Neural cell (in vitro differentiated cells): ENCODE data around the gene RAB5B. TPM values are rescaled to one million over a fixed set of nuclear protein-coding genes. Genes with fewer than 3 reads are reported as not detected.

ENCODE experiments used
- H2AFZ ChIP-seq: fragments of 200-600, 300-800 bp; sonication (generic), shearing (Covaris generic); 2 replicates; pipeline ENCODE4 v1.6.0; 2014; ENCODE audit warnings: low read depth, mild to moderate bottlenecking, antibody characterized with exemption, low read length, moderate library complexity
- H3F3A ChIP-seq: fragments of 200-600 bp; shearing (Covaris generic); 2 replicates; pipeline ENCODE4 v1.6.1; 2016; ENCODE audit warnings: mild to moderate bottlenecking, moderate library complexity, mixed read lengths, antibody characterized with exemption, low read length; ENCODE audit not compliant: insufficient read depth, poor library complexity, severe bottlenecking
- H3K27ac ChIP-seq: fragments of 200-600, 300-800 bp; sonication (generic), shearing (Covaris generic); 2 replicates; pipeline ENCODE4 v1.5.1; 2014; ENCODE audit warnings: mild to moderate bottlenecking, low read length, moderate library complexity
- H3K27me3 ChIP-seq: fragments of 300-800, 200-600 bp; sonication (generic), shearing (Covaris generic); 2 replicates; pipeline ENCODE4 v1.6.0; 2014; ENCODE audit warnings: mild to moderate bottlenecking, low read depth, low read length, moderate library complexity; ENCODE audit not compliant: insufficient read depth
- H3K36me3 ChIP-seq: fragments of 300-800, 200-600 bp; sonication (generic), shearing (Covaris generic); 2 replicates; pipeline ENCODE4 v1.5.1; 2014; ENCODE audit warnings: mild to moderate bottlenecking, antibody characterized with exemption, low read length, moderate library complexity; ENCODE audit not compliant: insufficient read depth
- H3K4me2 ChIP-seq: fragments of 300-800, 200-600 bp; sonication (generic), shearing (Covaris generic); 2 replicates; pipeline ENCODE4 v1.6.0; 2014; ENCODE audit warnings: mild to moderate bottlenecking, low read length
- H3K4me3 ChIP-seq: fragments of 300-800, 200-600 bp; sonication (generic), shearing (Covaris generic); 2 replicates; pipeline ENCODE4 v1.5.1; 2014; ENCODE audit warnings: mild to moderate bottlenecking, low read length, moderate library complexity
- H3K79me2 ChIP-seq: fragments of 200-600 bp; shearing (Covaris generic); replicated peaks from 2 replicates; pipeline ENCODE4 v1.6.0; 2014; ENCODE audit warnings: mild to moderate bottlenecking, low read length, moderate library complexity; ENCODE audit not compliant: insufficient read depth
- H3K9ac ChIP-seq: fragments of 300-800, 200-600 bp; sonication (generic), shearing (Covaris generic); 2 replicates; pipeline ENCODE4 v1.6.1; 2016; ENCODE audit warnings: mild to moderate bottlenecking, low read length, mixed read lengths
- H3K9me2 ChIP-seq: fragments of 200-600 bp; shearing (Covaris generic); 2 replicates; pipeline ENCODE4 v1.6.1; 2016; ENCODE audit warnings: mild to moderate bottlenecking, low read length, mixed read lengths; ENCODE audit not compliant: insufficient read depth
- H3K9me3 ChIP-seq: fragments of 200-600, 300-800 bp; sonication (generic), shearing (Covaris generic); 2 replicates; pipeline ENCODE4 v1.6.1; 2016; ENCODE audit warnings: mild to moderate bottlenecking, mixed run types, low read length, moderate library complexity, mixed read lengths
- H4K20me1 ChIP-seq: fragments of 200-600 bp; shearing (Covaris generic); 2 replicates; pipeline ENCODE4 v1.6.1; 2016; ENCODE audit warnings: mild to moderate bottlenecking, mixed run types; ENCODE audit not compliant: insufficient read depth
- EP300 ChIP-seq: fragments of 450-650 bp; conservative IDR thresholded peaks from 2 replicates; pipeline ENCODE4 v1.6.1; 2014; ENCODE audit warnings: antibody characterized with exemption, mild to moderate bottlenecking, moderate library complexity; ENCODE audit not compliant: poor library complexity, severe bottlenecking
- EZH2 ChIP-seq: fragments of 200-600, 300-800 bp; shearing (Covaris generic), sonication (generic); IDR thresholded peaks from 2 replicates; pipeline ENCODE4 v1.6.1; 2014; ENCODE audit warnings: antibody characterized with exemption, low read length, borderline replicate concordance, mild to moderate bottlenecking; ENCODE audit not compliant: insufficient read depth, poor library complexity, severe bottlenecking
- MXI1 ChIP-seq: fragments of 450-650 bp; conservative IDR thresholded peaks from 2 replicates; pipeline ENCODE4 v1.6.1; 2014; ENCODE audit warnings: antibody characterized with exemption, mild to moderate bottlenecking; ENCODE audit not compliant: poor library complexity, severe bottlenecking
- POLR2AphosphoS5 ChIP-seq: IDR thresholded peaks from 2 replicates; pipeline ENCODE4 v1.6.1; 2012
- RAD21 ChIP-seq: fragments of 450-650 bp; conservative IDR thresholded peaks from 2 replicates; pipeline ENCODE4 v1.6.1; 2014; ENCODE audit warnings: antibody characterized with exemption, mild to moderate bottlenecking, moderate library complexity
- REST ChIP-seq: IDR thresholded peaks from 2 replicates; pipeline ENCODE4 v1.6.1; 2012; ENCODE audit warnings: borderline replicate concordance
- SMC3 ChIP-seq: fragments of 450-650 bp; conservative IDR thresholded peaks from 2 replicates; pipeline ENCODE4 v1.6.1; 2014; ENCODE audit warnings: antibody characterized with exemption, mild to moderate bottlenecking, moderate library complexity; ENCODE audit not compliant: poor library complexity
- TAF1 ChIP-seq: IDR thresholded peaks from 2 replicates; pipeline ENCODE4 v1.6.1; 2012; ENCODE audit warnings: low read depth
- polyA plus RNA-seq: library from polyadenylated mRNA; depleted of rRNA; stranded (reverse); fragments of >200 nt; gene quantifications from 2 replicates; pipeline ENCODE4 v1.2.3, GENCODE V29; 2014
- TF ChIP-seq, protein P1 (sequence below): fragments of 450-650 bp; IDR thresholded peaks from 2 replicates; pipeline ENCODE4 v1.5.1; 2014; ENCODE audit warnings: antibody characterized with exemption, mild to moderate bottlenecking, moderate library complexity; ENCODE audit not compliant: poor library complexity, severe bottlenecking

RAB5B gene
- polyA plus RNA-seq, 1 donor from 2014 or later = 39.6 TPM

DNA sequence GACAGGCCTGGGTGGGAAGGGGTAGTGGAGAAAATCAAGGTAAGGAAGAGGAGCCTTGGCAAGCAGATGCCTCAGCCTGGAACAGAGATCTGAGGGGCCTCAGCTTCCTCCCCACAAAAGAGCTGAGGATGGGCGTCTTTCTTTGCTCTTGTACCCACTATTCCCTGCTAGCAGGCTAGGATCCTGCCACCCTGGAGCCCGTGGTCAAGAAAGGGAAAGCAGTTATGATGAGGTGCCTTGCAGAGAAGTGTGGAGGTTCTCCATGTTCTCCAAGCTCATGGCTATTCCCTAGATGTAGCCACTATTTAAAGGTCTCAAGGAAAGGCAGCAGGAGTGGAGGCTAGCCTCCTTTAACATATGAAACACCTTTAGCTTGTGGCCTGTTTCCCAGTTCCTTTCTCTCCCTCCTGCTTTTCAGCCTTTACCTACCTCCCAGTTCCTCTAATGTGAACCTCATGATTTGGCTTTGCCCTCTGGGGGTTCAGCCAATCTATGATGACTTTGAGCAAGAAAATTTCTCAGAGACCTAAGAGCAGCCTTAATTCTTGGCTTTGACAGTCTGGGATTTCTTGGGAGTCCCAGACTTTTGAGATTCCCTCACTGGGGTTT, 48.1 kb downstream of the RAB5B start:
- Histone ChIP-seq H3K27ac (peak overlapping the region; percentile 99), H3K79me2 (peaks cover 35% of the 10 kb centered on the region), H3K36me3 (no peaks in the 10 kb centered on the region), H3K9ac (peak overlapping the region; percentile 97), H2AFZ (peak overlapping the region; percentile 62), H3F3A (no peaks in the 10 kb centered on the region), H3K9me3 (no peaks in the 10 kb centered on the region), H3K4me3 (peak overlapping the region; percentile 80), H3K4me2 (peak overlapping the region; percentile 98), H3K27me3 (no peaks in the 10 kb centered on the region), H3K9me2 (no peaks in the 10 kb centered on the region), H4K20me1 (no peaks in the 10 kb centered on the region)
- TF ChIP-seq POLR2AphosphoS5 = no peak
- TF ChIP-seq EP300 = no peak
- TF ChIP-seq TAF1 = no peak

DNA sequence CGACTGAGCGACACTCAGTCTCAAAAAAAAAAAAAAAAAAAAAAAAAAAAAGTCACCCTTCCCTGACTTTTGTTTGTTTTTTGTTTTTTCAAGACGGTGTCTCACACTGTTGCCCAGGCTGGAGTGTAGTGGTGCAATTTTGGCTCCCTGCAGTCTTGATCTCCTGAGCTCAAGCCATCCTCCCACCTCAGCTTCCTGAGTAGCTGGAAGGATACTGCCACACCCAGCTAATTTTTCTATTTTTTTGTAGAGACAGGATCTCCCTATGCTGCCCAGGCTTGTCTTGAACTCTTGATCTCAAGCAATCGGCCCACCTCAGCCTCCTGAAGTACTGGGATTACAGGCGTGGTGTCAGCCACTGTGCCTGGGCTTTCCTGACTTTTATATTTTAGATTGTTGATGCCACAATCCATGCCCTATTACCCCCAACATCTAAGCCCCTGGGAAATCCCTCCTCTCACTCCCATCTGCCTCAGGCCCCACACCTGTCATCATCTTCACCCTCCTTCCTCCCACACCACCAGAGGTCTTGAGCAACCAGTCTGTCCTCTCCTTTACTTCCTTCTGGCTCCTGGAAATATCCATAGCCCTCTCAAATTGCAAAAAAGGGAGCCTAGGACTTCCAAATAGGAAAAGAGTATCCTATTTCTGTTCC, 54.8 kb downstream of the RAB5B start:
- H3K9me3 ChIP-seq = no peaks in the 10 kb centered on the region
- H3F3A ChIP-seq = no peaks in the 10 kb centered on the region
- H3K4me2 ChIP-seq = no peak overlapping the region
- no peak overlapping the region for H3K27ac ChIP-seq
- no peaks in the 10 kb centered on the region for H4K20me1 ChIP-seq
- H2AFZ ChIP-seq = no peak overlapping the region
- H3K9me2 ChIP-seq = no peaks in the 10 kb centered on the region
- H3K9ac ChIP-seq = no peak overlapping the region
- peaks cover 16% of the 10 kb centered on the region for H3K79me2 ChIP-seq
- TF ChIP-seq REST = no peak
- no peak for TF ChIP-seq EZH2
- no peak for TF ChIP-seq MXI1
- no peak for TF ChIP-seq POLR2AphosphoS5
- no peak for TF ChIP-seq EP300
- TF ChIP-seq TAF1 = no peak
- no peak for TF ChIP-seq RAD21
- TF ChIP-seq, protein P1, sequence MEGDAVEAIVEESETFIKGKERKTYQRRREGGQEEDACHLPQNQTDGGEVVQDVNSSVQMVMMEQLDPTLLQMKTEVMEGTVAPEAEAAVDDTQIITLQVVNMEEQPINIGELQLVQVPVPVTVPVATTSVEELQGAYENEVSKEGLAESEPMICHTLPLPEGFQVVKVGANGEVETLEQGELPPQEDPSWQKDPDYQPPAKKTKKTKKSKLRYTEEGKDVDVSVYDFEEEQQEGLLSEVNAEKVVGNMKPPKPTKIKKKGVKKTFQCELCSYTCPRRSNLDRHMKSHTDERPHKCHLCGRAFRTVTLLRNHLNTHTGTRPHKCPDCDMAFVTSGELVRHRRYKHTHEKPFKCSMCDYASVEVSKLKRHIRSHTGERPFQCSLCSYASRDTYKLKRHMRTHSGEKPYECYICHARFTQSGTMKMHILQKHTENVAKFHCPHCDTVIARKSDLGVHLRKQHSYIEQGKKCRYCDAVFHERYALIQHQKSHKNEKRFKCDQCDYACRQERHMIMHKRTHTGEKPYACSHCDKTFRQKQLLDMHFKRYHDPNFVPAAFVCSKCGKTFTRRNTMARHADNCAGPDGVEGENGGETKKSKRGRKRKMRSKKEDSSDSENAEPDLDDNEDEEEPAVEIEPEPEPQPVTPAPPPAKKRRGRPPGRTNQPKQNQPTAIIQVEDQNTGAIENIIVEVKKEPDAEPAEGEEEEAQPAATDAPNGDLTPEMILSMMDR = no peak
- no peak for TF ChIP-seq SMC3
- no peaks in the 10 kb centered on the region for H3K27me3 ChIP-seq
- H3K36me3 ChIP-seq = peaks cover 11% of the 10 kb centered on the region
- H3K4me3 ChIP-seq = no peak overlapping the region
